HG03439 (cell line): ENCODE results near the gene LSP1.
"Not testable (repeated sequence)": the region's sequence is repeated elsewhere in the genome, so short reads cannot be mapped to it uniquely, and the experiment has no call there.

ENCODE experiments used
- ATAC-seq: cut with Tn5 transposase; IDR thresholded peaks from one replicate; pipeline ENCODE4 v1.9.1; 2021; ENCODE audit warnings: mild to moderate bottlenecking, moderate library complexity; ENCODE audit not compliant: unreplicated experiment

Gene LSP1

GRCh38 chr11:1937616-1938342, 84.9 kb downstream of the LSP1 start:
- no peak for ATAC-seq

- ATAC-seq, result no peak
Observed at GRCh38 chr11:1938343-1939005, 85.6 kb downstream of the LSP1 start.

- no peak for ATAC-seq
Observed at GRCh38 chr11:1939006-1939625, 86.2 kb downstream of the LSP1 start.

- ATAC-seq, result not testable (repeated sequence)
Observed at GRCh38 chr11:1939788-1940187, 86.9 kb downstream of the LSP1 start.
